Gastroesophageal sphincter (tissue), 4 donors: ENCODE data around the gene UBE2V1. TPM values are rescaled to one million over a fixed set of nuclear protein-coding genes. Genes with fewer than 3 reads are reported as not detected.
"Not testable (repeated sequence)": the region's sequence is repeated elsewhere in the genome, so short reads cannot be mapped to it uniquely, and the experiment has no call there.

Source experiments
- ATAC-seq: fragments of 150-250 bp; one replicate; pipeline ENCODE4 v1.9.1; 2016; ENCODE audit warnings: mild to moderate bottlenecking, moderate library complexity
- H3K27ac ChIP-seq, 4 donors: fragments of 200-600 bp; sonication (generic) in 3 of 4; 1 replicate in 3 of 4; 2 replicates in 1 of 4; pipeline ENCODE4 v1.5.1; 2016 to 2019
- H3K27me3 ChIP-seq: fragments of 200-600 bp; sonication (generic); one replicate; pipeline ENCODE4 v1.5.1; 2019
- H3K36me3 ChIP-seq, 2 donors: fragments of 200-600 bp; sonication (generic); one replicate each; pipeline ENCODE4 v1.5.1; 2019; ENCODE audit warnings: control low read depth in 1 of 2
- H3K4me1 ChIP-seq, 3 donors: fragments of 200-600 bp; sonication (generic); 1 replicate in 2 of 3; 2 replicates in 1 of 3; pipeline ENCODE4 v1.5.1; 2016 to 2019; ENCODE audit warnings: control low read depth in 2 of 3
- H3K4me3 ChIP-seq, 2 donors: fragments of 200-600 bp; sonication (generic); one replicate each; pipeline ENCODE4 v1.5.1; 2019; ENCODE audit warnings: mild to moderate bottlenecking in 1 of 2, moderate library complexity in 1 of 2
- H3K9me3 ChIP-seq, 3 donors: fragments of 200-600 bp; sonication (generic); one replicate each; pipeline ENCODE4 v1.5.1; 2017 to 2019; ENCODE audit warnings: control low read depth in 2 of 3
- EP300 ChIP-seq: sonication (generic); formaldehyde crosslinking; IDR thresholded peaks from one replicate; pipeline ENCODE4 v1.6.1; 2017; ENCODE audit warnings: antibody characterized with exemption, mild to moderate bottlenecking
- POLR2A ChIP-seq, 2 donors: fragments of 450-650 bp; IDR thresholded peaks; one replicate each; pipeline ENCODE4 v1.6.1; 2017; ENCODE audit warnings: antibody characterized with exemption in 2 of 2, mild to moderate bottlenecking in 2 of 2, moderate library complexity in 1 of 2
- POLR2AphosphoS5 ChIP-seq: sonication (generic); formaldehyde crosslinking; IDR thresholded peaks from one replicate; pipeline ENCODE4 v1.6.1; 2017; ENCODE audit warnings: antibody characterized with exemption
- WGBS, 2 donors: methylation state at CpG; one replicate each; pipeline ENCODE4 v1.1.5; 2018; ENCODE audit warnings: low coverage in 1 of 2; 5-methylcytosine and 5-hydroxymethylcytosine counted together
- total RNA-seq, 4 donors: library from RNA; depleted of rRNA; stranded (reverse); fragments of >200 nt; gene quantifications; one replicate each; pipeline ENCODE4 v1.1.0, GENCODE V29; 2016
- TF ChIP-seq, protein P1 (sequence below), 4 experiments: fragments of 200-600 bp in 2 of 4; fragments of 450-650 bp in 2 of 4; sonication (generic) in 1 of 4; IDR thresholded peaks; one replicate each; pipeline ENCODE4 v1.5.1; 2017 to 2019; ENCODE audit warnings: antibody characterized with exemption in 4 of 4, mild to moderate bottlenecking in 2 of 4, moderate library complexity in 2 of 4

The UBE2V1 gene
- total RNA-seq: 100 to 1,000 TPM in 2 of 4 donors, 10 to 100 TPM in 2; 69.3 to 110 (median 87.9) TPM

DNA sequence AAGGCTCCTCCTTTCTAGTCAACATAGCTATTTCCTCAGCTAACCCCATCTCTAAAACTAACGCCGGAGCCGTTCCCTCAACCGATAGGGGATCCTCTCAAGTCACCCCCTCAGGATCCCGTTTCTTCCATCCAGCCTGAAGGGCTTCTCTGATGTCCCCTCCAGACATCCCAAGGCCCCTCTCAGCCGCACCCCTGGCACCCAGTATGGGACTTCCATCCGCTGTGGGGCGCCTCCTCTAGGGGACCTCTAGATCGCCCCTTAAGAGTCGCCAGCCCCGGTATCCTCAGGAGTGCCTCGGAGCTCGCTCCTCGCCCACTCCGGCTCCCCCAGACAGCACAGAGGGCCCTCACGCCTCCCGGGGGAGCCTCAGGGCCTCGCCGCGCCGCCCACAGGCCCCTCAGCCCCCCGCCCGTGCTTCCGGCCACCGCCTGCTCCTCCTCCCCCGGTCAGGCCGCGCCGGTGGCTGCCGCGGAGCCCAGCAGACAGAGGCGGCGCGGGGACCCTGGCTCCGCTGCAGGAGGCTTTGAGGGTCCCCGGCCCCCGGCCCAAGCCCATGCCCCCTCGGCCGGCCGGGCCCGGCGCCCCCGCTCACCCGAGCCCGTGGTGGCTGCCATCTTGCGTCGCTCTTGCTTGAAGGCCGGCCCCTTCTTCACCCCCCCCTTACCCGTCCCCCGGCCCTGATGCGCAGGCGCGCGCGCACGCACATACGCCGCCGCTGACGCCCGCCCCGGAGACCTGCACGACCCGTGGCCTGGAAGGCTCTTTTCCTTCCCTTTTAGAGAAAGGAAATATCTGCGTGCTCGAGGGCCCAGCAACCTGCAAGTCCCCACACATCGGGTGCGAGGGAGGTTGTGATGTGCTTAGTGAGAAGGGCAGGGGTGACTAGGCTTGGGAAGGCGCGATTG lies at the start of gene UBE2V1:
UBE2V1 (minus strand) TSS at position 639 of the 908 bp plus-strand sequence; CDS start at position 617, 22 bp downstream.
- TF ChIP-seq, protein P1, sequence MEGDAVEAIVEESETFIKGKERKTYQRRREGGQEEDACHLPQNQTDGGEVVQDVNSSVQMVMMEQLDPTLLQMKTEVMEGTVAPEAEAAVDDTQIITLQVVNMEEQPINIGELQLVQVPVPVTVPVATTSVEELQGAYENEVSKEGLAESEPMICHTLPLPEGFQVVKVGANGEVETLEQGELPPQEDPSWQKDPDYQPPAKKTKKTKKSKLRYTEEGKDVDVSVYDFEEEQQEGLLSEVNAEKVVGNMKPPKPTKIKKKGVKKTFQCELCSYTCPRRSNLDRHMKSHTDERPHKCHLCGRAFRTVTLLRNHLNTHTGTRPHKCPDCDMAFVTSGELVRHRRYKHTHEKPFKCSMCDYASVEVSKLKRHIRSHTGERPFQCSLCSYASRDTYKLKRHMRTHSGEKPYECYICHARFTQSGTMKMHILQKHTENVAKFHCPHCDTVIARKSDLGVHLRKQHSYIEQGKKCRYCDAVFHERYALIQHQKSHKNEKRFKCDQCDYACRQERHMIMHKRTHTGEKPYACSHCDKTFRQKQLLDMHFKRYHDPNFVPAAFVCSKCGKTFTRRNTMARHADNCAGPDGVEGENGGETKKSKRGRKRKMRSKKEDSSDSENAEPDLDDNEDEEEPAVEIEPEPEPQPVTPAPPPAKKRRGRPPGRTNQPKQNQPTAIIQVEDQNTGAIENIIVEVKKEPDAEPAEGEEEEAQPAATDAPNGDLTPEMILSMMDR (IDR thresholded peaks at IDR 0.05): peak in 3 of 4 experiments; percentile 25 to 58 (median 40)
- TF ChIP-seq EP300 (no peak), POLR2A (IDR thresholded peaks at IDR 0.05) (peak; percentile 71 to 78), POLR2AphosphoS5 (peak; percentile 80)
- H3K36me3 ChIP-seq: no peaks in the 10 kb centered on the region
- ATAC-seq: peak; percentile 88
- peak within 1 kb of the TSS; percentile 91 to 98 (median 96) for H3K27ac ChIP-seq
- H3K4me3 ChIP-seq: peak within 1 kb of the TSS; percentile 89 to 95
- whole genome bisulfite sequencing, 2 donors: 0% methylated on average over 1 to 13 of the region's 70 CpGs
- H3K4me1 ChIP-seq: peaks cover 6 to 78% (median 59%) of the 10 kb centered on the region in 3 donors
- H3K27me3 ChIP-seq: no peaks in the 10 kb centered on the region
- H3K9me3 ChIP-seq: no peaks in the 10 kb centered on the region

- not testable (repeated sequence) for H3K36me3 ChIP-seq, H3K27me3 ChIP-seq, H3K27ac ChIP-seq, H3K4me3 ChIP-seq, H3K9me3 ChIP-seq, ATAC-seq
- WGBS, 2 donors: 86 to 100% methylated on average over 2 to 6 of the region's 7 CpGs
- H3K4me1 ChIP-seq: peaks cover 3 to 17% (median 3%) of the 10 kb centered on the region in 3 donors
These were observed 48.5 kb upstream of the UBE2V1 start for GRCh38 chr20:50161494-50161893.

DNA sequence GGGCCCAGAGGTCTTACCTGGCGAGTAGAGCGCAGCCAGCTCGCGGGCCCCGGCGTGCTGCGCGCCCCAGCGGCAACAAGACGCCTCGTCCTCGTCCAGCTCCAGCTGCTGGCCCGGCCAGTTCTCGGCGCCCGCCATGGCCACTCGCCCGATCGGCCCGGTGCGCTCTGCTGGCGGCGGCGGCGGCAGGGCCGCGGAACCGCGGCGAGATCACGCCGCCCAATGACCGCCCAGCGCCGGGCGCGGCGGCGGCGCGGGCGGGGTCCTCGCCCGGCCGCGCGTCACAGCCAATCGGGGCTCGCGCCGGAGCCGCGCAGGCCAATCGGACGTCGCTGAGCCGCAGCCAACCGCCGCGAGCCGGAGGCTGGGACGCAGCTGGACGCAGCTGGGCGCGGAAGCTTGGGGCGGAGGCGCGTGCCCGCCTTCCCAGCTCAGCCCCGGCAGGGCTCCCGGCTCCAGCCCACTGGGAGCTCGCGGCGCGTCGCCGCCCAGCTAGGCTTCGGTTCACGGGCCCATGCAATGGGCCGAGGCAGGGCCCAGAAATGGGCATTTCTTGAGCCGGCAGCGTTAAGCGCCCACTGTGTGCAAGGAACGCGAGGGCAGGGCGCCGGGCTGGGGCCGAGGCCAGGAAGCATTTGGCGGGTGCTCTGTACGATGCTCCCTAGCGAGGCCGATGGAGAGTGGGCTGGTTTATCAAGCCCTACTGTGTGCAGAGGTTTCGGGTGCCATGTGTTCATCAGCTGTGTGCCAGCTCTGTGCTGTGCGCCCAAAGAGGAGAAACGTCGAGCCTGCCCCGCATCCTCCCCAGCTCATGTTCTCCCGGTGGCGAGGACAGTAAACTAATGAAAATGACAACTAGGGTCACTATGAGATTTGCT lies 40.8 kb upstream of the UBE2V1 start, which contains the start of gene PEDS1:
PEDS1 (minus strand) TSS at position 224 of the 878 bp plus-strand sequence; CDS start at position 138, 86 bp downstream.
- Histone ChIP-seq H3K4me3 (peak within 1 kb of the TSS; percentile 93 to 98), H3K9me3 (no peaks in the 10 kb centered on the region), H3K27ac (peak within 1 kb of the TSS; percentile 89 to 96 (median 92)), H3K4me1 (peaks cover 5 to 54% (median 35%) of the 10 kb centered on the region in 3 donors), H3K36me3 (no peaks in the 10 kb centered on the region), H3K27me3 (no peaks in the 10 kb centered on the region)
- peak; percentile 99 for ATAC-seq
- TF ChIP-seq POLR2A (IDR thresholded peaks at IDR 0.05) (peak; percentile 91 to 98), POLR2AphosphoS5 (peak; percentile 63), EP300 (no peak)
- TF ChIP-seq, protein P1 (IDR thresholded peaks at IDR 0.05): peak in 2 of 4 experiments; percentile 8 to 24
- 29 to 42% methylated on average over 2 to 5 of the region's 99 CpGs for WGBS, 2 donors

GRCh38 chr20:50153153-50153499 lies 40.2 kb upstream of the UBE2V1 start:
- peak overlapping the region; percentile 93 to 98 for H3K4me3 ChIP-seq
- H3K27me3 ChIP-seq: no peaks in the 10 kb centered on the region
- ATAC-seq: no peak
- H3K27ac ChIP-seq: peak overlapping the region; percentile 89 to 96 (median 92)
- no peaks in the 10 kb centered on the region for H3K9me3 ChIP-seq
- H3K36me3 ChIP-seq: peaks cover 0 to 6% of the 10 kb centered on the region in 2 donors
- H3K4me1 ChIP-seq: peaks cover 5 to 60% (median 37%) of the 10 kb centered on the region in 3 donors
- TF ChIP-seq POLR2AphosphoS5 (no peak), POLR2A (IDR thresholded peaks at IDR 0.05) (no peak), EP300 (no peak)
- TF ChIP-seq, protein P1 (IDR thresholded peaks at IDR 0.05): no peak
- WGBS, 2 donors: no CpG with 5 or more reads among the region's 18 CpGs
